ENCODE measurements around the gene HOOK2. TPM values are rescaled to one million over a fixed set of nuclear protein-coding genes. Genes with fewer than 3 reads are reported as not detected.

Gene HOOK2
- total RNA-seq, 1 experiment from 2014 or later = 14.3 TPM

- no TSS peak for BruUV-seq (replicated peaks)
- Histone ChIP-seq H3K27me3 (ENCODE audit: control insufficient read depth, insufficient read depth, low read length) (no peaks in the 10 kb centered on the region), H3K4me1 (ENCODE audit: control insufficient read depth, insufficient read depth, low read length) (peaks cover 58% of the 10 kb centered on the region), H3K4me3 (ENCODE audit: low read depth in 2 of 2, low read length in 2 of 2) (peak overlapping the region; percentile 45 to 47; a peak in 2 of 4 replicates), H3K36me3 (ENCODE audit: control insufficient read depth, insufficient read depth, low read length) (no peaks in the 10 kb centered on the region), H3K27ac (ENCODE audit: low read length) (peak overlapping the region; percentile 79), H3K9me3 (ENCODE audit: control insufficient read depth, insufficient read depth, low read depth, low read length) (no peaks in the 10 kb centered on the region)
- intact Hi-C loops (cut with micrococcal nuclease; ENCODE audit: unreplicated experiment) = no loop called here
- DNase-seq (ENCODE audit: low read depth, low spot score) (no peak), ATAC-seq (no peak)
- ChIA-PET CTCF (no interaction called here), POLR2A (interaction anchor here (0.5 to 0.6 kb wide), 2 partner anchors 8 kb away, joined by 3 to 4 read pairs; partner anchors contain the start of gene JUNB)
- in situ Hi-C loops (cut with HindIII; ENCODE audit: low pct_unique_long_range_greater_than_20kb, low sequenced_read_pairs) = no loop called here
- TF ChIP-seq SIN3A (IDR thresholded peaks at IDR 0.05; ENCODE audit: borderline replicate concordance, insufficient read depth, low read depth, low read length) (no peak), TCF7L2 (IDR thresholded peaks at IDR 0.05; ENCODE audit: low read depth, low read length) (no peak), CTCF (IDR thresholded peaks at IDR 0.05) (no peak), POLR2AphosphoS5 (IDR thresholded peaks at IDR 0.05; ENCODE audit: low read depth, low read length) (no peak)
- TF ChIP-seq, protein P1, sequence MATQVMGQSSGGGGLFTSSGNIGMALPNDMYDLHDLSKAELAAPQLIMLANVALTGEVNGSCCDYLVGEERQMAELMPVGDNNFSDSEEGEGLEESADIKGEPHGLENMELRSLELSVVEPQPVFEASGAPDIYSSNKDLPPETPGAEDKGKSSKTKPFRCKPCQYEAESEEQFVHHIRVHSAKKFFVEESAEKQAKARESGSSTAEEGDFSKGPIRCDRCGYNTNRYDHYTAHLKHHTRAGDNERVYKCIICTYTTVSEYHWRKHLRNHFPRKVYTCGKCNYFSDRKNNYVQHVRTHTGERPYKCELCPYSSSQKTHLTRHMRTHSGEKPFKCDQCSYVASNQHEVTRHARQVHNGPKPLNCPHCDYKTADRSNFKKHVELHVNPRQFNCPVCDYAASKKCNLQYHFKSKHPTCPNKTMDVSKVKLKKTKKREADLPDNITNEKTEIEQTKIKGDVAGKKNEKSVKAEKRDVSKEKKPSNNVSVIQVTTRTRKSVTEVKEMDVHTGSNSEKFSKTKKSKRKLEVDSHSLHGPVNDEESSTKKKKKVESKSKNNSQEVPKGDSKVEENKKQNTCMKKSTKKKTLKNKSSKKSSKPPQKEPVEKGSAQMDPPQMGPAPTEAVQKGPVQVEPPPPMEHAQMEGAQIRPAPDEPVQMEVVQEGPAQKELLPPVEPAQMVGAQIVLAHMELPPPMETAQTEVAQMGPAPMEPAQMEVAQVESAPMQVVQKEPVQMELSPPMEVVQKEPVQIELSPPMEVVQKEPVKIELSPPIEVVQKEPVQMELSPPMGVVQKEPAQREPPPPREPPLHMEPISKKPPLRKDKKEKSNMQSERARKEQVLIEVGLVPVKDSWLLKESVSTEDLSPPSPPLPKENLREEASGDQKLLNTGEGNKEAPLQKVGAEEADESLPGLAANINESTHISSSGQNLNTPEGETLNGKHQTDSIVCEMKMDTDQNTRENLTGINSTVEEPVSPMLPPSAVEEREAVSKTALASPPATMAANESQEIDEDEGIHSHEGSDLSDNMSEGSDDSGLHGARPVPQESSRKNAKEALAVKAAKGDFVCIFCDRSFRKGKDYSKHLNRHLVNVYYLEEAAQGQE (IDR thresholded peaks at IDR 0.05; ENCODE audit: insufficient read depth in 1 of 2, low read depth in 2 of 2, low read length in 1 of 2) = no peak
Observed at GRCh38 chr19:12783291-12783848, 8.0 kb upstream of the HOOK2 start.

GRCh38 chr19:12782424-12783290 lies 7.3 kb upstream of the HOOK2 start:
- DNase-seq (ENCODE audit: low read depth, low spot score) (no peak), ATAC-seq (peak; percentile 54)
- in situ Hi-C loops (cut with HindIII; ENCODE audit: low pct_unique_long_range_greater_than_20kb, low sequenced_read_pairs) (no loop called here), intact Hi-C loops (cut with micrococcal nuclease; ENCODE audit: unreplicated experiment) (no loop called here)
- TF ChIP-seq POLR2AphosphoS5 (IDR thresholded peaks at IDR 0.05; ENCODE audit: low read depth, low read length) (peak; percentile 40; the same call in 1 of the 2 replicates), TCF7L2 (IDR thresholded peaks at IDR 0.05; ENCODE audit: low read depth, low read length) (no peak), CTCF (IDR thresholded peaks at IDR 0.05) (no peak), SIN3A (IDR thresholded peaks at IDR 0.05; ENCODE audit: borderline replicate concordance, insufficient read depth, low read depth, low read length) (0 out of 2 replicates have a peak, but pooled peaks have one; percentile 32)
- TF ChIP-seq, protein P1 (IDR thresholded peaks at IDR 0.05; ENCODE audit: insufficient read depth in 1 of 2, low read depth in 2 of 2, low read length in 1 of 2) = no peak
- Histone ChIP-seq H3K36me3 (ENCODE audit: control insufficient read depth, insufficient read depth, low read length) (no peaks in the 10 kb centered on the region), H3K4me3 (ENCODE audit: low read depth in 2 of 2, low read length in 2 of 2) (peak overlapping the region; percentile 45 to 47), H3K4me1 (ENCODE audit: control insufficient read depth, insufficient read depth, low read length) (peaks cover 51% of the 10 kb centered on the region), H3K9me3 (ENCODE audit: control insufficient read depth, insufficient read depth, low read depth, low read length) (no peaks in the 10 kb centered on the region), H3K27me3 (ENCODE audit: control insufficient read depth, insufficient read depth, low read length) (no peaks in the 10 kb centered on the region), H3K27ac (ENCODE audit: low read length) (peak overlapping the region; percentile 77)
- CTCF ChIA-PET = interaction anchor here (0.8 kb wide), 1 partner anchor 19 kb away, joined by 4 read pairs; no protein-coding TSS in a partner anchor
- POLR2A ChIA-PET = interaction anchor here (0.5 to 0.6 kb wide), 2 partner anchors 9 to 12 kb away, joined by 3 to 7 read pairs; partner anchors contain the start of gene JUNB
- no TSS peak for BruUV-seq (replicated peaks)

Data from Panc1 (cell line).